ENCODE results near the gene EPB41L4B. TPM values are rescaled to one million over a fixed set of nuclear protein-coding genes. Genes with fewer than 3 reads are reported as not detected.
A peak's percentile ranks its signal among the peaks of the same experiment; 100 is the strongest.

The EPB41L4B gene
- total RNA-seq, 2 donors from 2014 or later = 13.3 to 15.1 TPM

DNA sequence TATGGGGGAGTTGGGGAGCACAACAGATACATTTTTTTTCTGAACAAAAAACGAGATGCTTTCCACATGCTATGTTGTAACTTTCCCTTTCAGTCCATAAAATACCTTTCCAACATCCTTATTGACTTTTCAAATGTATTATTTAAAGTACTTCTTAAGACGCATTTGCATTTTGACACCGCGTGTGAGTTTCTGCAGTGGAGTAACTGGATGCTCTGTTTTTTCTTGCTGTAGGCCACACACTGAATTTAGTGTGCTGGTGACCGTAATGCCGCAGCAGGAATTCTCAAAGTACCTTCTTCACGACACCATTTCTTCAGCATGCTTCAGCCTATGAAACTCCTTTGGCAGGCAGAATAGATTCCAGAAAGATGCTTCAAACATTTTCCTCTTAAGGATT is 14.3 kb upstream of the EPB41L4B start:
- H3K36me3 ChIP-seq = no peaks in the 10 kb centered on the region
- WGBS = 49% methylated on average over 7 of the region's 7 CpGs
- DNase-seq (ENCODE audit: low spot score) = no peak

DNA sequence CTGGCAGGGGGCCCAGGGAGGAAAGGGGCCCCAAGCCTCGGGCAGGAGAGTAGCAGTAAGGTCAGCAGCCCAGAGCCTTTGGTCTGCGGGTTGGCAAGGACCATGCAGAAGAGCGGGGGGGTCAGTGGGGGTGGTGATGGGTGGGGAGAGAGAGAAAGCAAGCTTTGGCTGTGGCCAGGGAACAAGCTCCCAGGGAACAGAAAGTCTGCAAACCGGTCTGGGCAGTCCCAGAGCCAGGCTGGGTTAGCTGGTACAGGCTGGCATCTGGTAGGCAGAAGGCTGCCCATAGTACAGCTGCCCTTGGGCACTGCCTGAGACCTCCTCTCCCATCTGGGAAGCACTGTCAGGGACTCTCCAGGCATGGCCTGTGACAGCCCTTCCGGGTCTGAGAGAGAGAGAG is 10.5 kb upstream of the EPB41L4B start:
- H3K27ac ChIP-seq = peak overlapping the region; percentile 82 to 92
- 15% methylated on average over 5 of the region's 5 CpGs for WGBS
- H3K27me3 ChIP-seq (replicated peaks; ENCODE audit: insufficient read depth) = no peaks in the 10 kb centered on the region
- no peaks in the 10 kb centered on the region for H3K9me3 ChIP-seq
- peak; percentile 97 for DNase-seq (ENCODE audit: low spot score)
- intact Hi-C loops (cut with DNase I) = no loop called here
- no peaks in the 10 kb centered on the region for H3K36me3 ChIP-seq
- H3K4me1 ChIP-seq (replicated peaks) = peaks cover 17% of the 10 kb centered on the region
- TF ChIP-seq, protein P1, sequence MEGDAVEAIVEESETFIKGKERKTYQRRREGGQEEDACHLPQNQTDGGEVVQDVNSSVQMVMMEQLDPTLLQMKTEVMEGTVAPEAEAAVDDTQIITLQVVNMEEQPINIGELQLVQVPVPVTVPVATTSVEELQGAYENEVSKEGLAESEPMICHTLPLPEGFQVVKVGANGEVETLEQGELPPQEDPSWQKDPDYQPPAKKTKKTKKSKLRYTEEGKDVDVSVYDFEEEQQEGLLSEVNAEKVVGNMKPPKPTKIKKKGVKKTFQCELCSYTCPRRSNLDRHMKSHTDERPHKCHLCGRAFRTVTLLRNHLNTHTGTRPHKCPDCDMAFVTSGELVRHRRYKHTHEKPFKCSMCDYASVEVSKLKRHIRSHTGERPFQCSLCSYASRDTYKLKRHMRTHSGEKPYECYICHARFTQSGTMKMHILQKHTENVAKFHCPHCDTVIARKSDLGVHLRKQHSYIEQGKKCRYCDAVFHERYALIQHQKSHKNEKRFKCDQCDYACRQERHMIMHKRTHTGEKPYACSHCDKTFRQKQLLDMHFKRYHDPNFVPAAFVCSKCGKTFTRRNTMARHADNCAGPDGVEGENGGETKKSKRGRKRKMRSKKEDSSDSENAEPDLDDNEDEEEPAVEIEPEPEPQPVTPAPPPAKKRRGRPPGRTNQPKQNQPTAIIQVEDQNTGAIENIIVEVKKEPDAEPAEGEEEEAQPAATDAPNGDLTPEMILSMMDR (IDR thresholded peaks at IDR 0.05) = no peak
- TF ChIP-seq POLR2AphosphoS5 (IDR thresholded peaks at IDR 0.05) (peak; percentile 90), POLR2A (IDR thresholded peaks at IDR 0.05) (no peak)
- H3K4me3 ChIP-seq = no peak overlapping the region

More for the DNA sequence above, 14.3 kb upstream of the EPB41L4B start:
- Histone ChIP-seq H3K9me3 (no peaks in the 10 kb centered on the region), H3K27me3 (replicated peaks; ENCODE audit: insufficient read depth) (no peaks in the 10 kb centered on the region), H3K4me1 (replicated peaks) (peaks cover 4% of the 10 kb centered on the region), H3K4me3 (no peak overlapping the region), H3K27ac (no peak overlapping the region)
- TF ChIP-seq POLR2A (IDR thresholded peaks at IDR 0.05) (no peak), POLR2AphosphoS5 (IDR thresholded peaks at IDR 0.05) (no peak)
- TF ChIP-seq, protein P1 (IDR thresholded peaks at IDR 0.05) = no peak
- intact Hi-C loops (cut with DNase I) = no loop called here

DNA sequence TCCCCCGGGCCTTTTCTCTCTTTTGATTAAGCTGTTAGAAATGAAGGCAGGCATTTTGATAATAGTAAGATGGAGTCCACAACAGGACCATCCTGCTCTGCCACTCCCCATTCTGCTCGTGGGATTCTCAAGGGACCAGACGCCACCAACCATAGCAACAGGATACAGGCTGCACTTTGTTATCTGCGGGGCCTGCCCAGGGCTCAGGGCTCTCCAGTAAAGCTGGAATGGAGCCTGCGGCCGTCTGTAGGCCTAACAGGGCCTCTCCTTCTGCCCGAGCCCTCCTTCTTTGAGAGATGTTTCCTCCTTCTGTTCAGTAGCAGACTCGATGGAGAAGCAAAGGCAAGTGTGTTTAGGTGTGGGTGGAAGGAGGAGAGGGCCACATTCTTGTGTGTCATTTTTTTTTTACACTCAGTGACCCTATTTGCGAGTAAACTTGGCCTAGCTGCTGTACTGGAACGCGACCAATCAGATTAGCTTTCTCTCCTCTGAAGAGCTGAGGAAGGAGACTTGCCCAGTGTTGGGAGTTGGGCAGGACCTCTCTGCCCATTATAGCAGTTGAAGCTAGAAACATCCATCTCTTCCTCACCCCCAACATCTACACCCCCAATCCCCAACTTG is 8.9 kb upstream of the EPB41L4B start:
- Histone ChIP-seq H3K9me3 (no peaks in the 10 kb centered on the region), H3K4me3 (no peak overlapping the region), H3K27me3 (replicated peaks; ENCODE audit: insufficient read depth) (no peaks in the 10 kb centered on the region), H3K27ac (peak overlapping the region; percentile 82 to 92), H3K4me1 (replicated peaks) (peaks cover 17% of the 10 kb centered on the region), H3K36me3 (no peaks in the 10 kb centered on the region)
- TF ChIP-seq POLR2AphosphoS5 (IDR thresholded peaks at IDR 0.05) (peak; percentile 35), POLR2A (IDR thresholded peaks at IDR 0.05) (no peak)
- WGBS = 27% methylated on average over 11 of the region's 11 CpGs
- peak; percentile 76 for DNase-seq (ENCODE audit: low spot score)
- intact Hi-C loops (cut with DNase I) = loop anchor here (10.0 kb wide), 1 partner anchor 395 kb away; the partner anchor contains the start of genes ABITRAM and ELP1

DNA sequence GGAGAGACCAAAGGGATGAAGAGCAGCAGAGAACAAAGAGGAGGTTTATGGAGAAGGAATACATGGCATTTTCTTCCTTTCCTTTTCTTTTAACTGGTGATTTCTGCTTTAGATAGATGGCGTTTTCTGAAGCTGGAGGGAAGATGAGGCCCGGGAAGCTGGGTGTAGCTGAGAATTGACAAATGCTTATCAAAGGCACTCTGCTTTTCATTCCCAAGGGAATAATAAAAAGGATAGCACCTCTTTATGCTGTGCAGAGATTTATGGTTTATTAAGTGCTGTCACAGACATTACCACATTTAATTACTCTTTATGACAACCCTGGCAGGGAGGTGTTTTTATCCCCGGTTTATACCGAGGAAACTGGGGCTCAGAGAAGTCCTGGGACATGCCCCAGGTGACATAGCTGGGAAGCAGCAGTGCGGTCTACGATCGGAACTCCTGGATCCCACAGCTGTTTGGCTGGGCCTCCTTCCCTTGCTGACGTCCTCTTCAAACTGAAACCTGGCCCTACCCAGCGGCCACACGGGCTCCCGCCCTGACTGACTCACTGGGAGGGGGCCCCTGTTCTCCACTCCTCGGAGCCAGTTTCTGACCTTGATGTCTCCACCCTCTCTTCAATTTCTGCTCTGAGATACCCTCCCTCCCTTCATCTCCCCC is 8.2 kb upstream of the EPB41L4B start:
- TF ChIP-seq, protein P1 (IDR thresholded peaks at IDR 0.05) = no peak
- no peak for TF ChIP-seq POLR2A (IDR thresholded peaks at IDR 0.05)
- peak; percentile 38 for TF ChIP-seq POLR2AphosphoS5 (IDR thresholded peaks at IDR 0.05)
- Histone ChIP-seq H3K27me3 (replicated peaks; ENCODE audit: insufficient read depth) (no peaks in the 10 kb centered on the region), H3K4me3 (no peak overlapping the region), H3K36me3 (no peaks in the 10 kb centered on the region), H3K9me3 (no peaks in the 10 kb centered on the region), H3K4me1 (replicated peaks) (peaks cover 17% of the 10 kb centered on the region), H3K27ac (peak overlapping the region; percentile 82 to 92)
- WGBS = 31% methylated on average over 12 of the region's 12 CpGs
- intact Hi-C loops (cut with DNase I) = loop anchor here (10.0 kb wide), 1 partner anchor 394 kb away; the partner anchor contains the start of genes ABITRAM and ELP1
- DNase-seq (ENCODE audit: low spot score) = peak; percentile 82

DNA sequence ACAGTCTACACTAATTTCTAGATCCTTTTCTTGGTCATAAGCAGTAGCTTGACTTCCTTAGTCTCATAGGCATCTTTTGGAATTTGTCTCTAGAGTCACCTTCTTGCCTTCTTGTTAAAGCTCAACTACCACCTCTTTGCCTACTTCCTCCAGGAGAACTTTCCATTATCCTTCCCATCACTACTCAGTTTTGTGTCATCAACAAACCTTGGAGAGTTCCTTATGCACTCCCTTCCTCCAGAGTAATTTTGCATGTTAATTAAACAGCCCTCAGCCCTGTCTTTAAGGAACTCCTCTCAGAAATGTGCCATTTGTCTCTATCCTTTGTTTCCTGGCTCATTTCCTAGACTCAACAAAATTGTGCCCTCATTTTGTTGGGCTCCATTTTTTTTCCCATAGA is 4.2 kb upstream of the EPB41L4B start:
- H3K27me3 ChIP-seq (replicated peaks; ENCODE audit: insufficient read depth) = no peaks in the 10 kb centered on the region
- intact Hi-C loops (cut with DNase I) = loop anchor here (10.0 kb wide), 1 partner anchor 390 kb away; the partner anchor contains the start of genes ABITRAM and ELP1
- H3K9me3 ChIP-seq = no peaks in the 10 kb centered on the region
- no peak overlapping the region for H3K4me3 ChIP-seq
- no peak overlapping the region for H3K27ac ChIP-seq
- TF ChIP-seq, protein P1 (IDR thresholded peaks at IDR 0.05) = no peak
- TF ChIP-seq POLR2AphosphoS5 (IDR thresholded peaks at IDR 0.05) (no peak), POLR2A (IDR thresholded peaks at IDR 0.05) (no peak)
- DNase-seq (ENCODE audit: low spot score) = no peak
- H3K4me1 ChIP-seq (replicated peaks) = peaks cover 12% of the 10 kb centered on the region
- H3K36me3 ChIP-seq = no peaks in the 10 kb centered on the region
